NT2/D1 (cell line): ENCODE data around the gene HAGH.

Source experiments
- SUZ12 ChIP-seq: IDR thresholded peaks from 2 replicates; pipeline ENCODE4 v1.6.1; 2011; ENCODE audit not compliant: insufficient read length, insufficient read depth; ENCODE audit errors: extremely low read depth
- ZNF274 ChIP-seq: IDR thresholded peaks from 2 replicates; pipeline ENCODE4 v1.6.1; 2011; ENCODE audit warnings: mild to moderate bottlenecking, low read depth, low read length

GRCh38 chr16:1778200-1779179 is 48.1 kb downstream of the HAGH start:
- TF ChIP-seq ZNF274, result no peak
- no peak for TF ChIP-seq SUZ12
